OCI-LY7 (cell line): ENCODE results near the gene FANCD2. TPM values are rescaled to one million over a fixed set of nuclear protein-coding genes. Genes with fewer than 3 reads are reported as not detected.

Experiments used
- BruUV-seq: library from RNA; stranded (reverse); fragments of 400-500 nt; replicated peaks from 2 replicates; lab custom pipeline; 2021; lab: Mats Ljungman, UMichigan
- CTCF ChIA-PET: fragments of 300-600 bp; sonication (Branson Sonifier 250); formaldehyde crosslinking; loops from one replicate; lab custom pipeline; 2022; ENCODE audit warnings: antibody characterized with exemption; ENCODE audit not compliant: unreplicated experiment; lab: Charles Lee
- POLR2A ChIA-PET: fragments of 300-600 bp; sonication (Branson Sonifier 250); formaldehyde crosslinking; loops from one replicate; lab custom pipeline; 2022; ENCODE audit warnings: antibody characterized with exemption; lab: Charles Lee
- DNase-seq: peaks from one replicate; pipeline ENCODE4 v3.0.0-alpha.2; 2015; ENCODE audit warnings: low spot score
- H2AFZ ChIP-seq: fragments of 200-600 bp; sonication (generic), shearing (Covaris generic); 2 replicates; pipeline ENCODE4 v1.6.1; 2014; ENCODE audit warnings: mild to moderate bottlenecking, antibody characterized with exemption, low read length, moderate library complexity
- H3K27ac ChIP-seq: fragments of 200-600 bp; sonication (generic); 2 replicates; pipeline ENCODE4 v1.5.1; 2014; ENCODE audit warnings: mixed run types, low read depth, mild to moderate bottlenecking, moderate library complexity, low read length, inconsistent platforms; ENCODE audit not compliant: poor library complexity, severe bottlenecking
- H3K36me3 ChIP-seq: fragments of 200-600 bp; sonication (generic); 2 replicates; pipeline ENCODE4 v1.6.1; 2014; ENCODE audit warnings: mild to moderate bottlenecking, antibody characterized with exemption, low read length, moderate library complexity, mixed read lengths; ENCODE audit not compliant: insufficient read depth
- H3K4me1 ChIP-seq: fragments of 200-600 bp; sonication (generic); 2 replicates; pipeline ENCODE4 v1.5.1; 2014; ENCODE audit warnings: mild to moderate bottlenecking, low read length; ENCODE audit not compliant: insufficient read depth, poor library complexity, severe bottlenecking
- H3K4me2 ChIP-seq: fragments of 200-600 bp; sonication (generic); 2 replicates; pipeline ENCODE4 v1.6.1; 2014; ENCODE audit warnings: mild to moderate bottlenecking, low read length
- H3K4me3 ChIP-seq: fragments of 200-600 bp; sonication (generic); 2 replicates; pipeline ENCODE4 v1.5.1; 2014; ENCODE audit warnings: mild to moderate bottlenecking, low read depth, low read length; ENCODE audit not compliant: poor library complexity, severe bottlenecking
- H3K79me2 ChIP-seq: fragments of 200-600 bp; sonication (generic); 2 replicates; pipeline ENCODE4 v1.6.1; 2016; ENCODE audit warnings: low read depth, mild to moderate bottlenecking, low read length, moderate library complexity, mixed read lengths; ENCODE audit not compliant: insufficient read depth
- H3K9me2 ChIP-seq: fragments of 200-600 bp; sonication (generic); 2 replicates; pipeline ENCODE4 v1.6.1; 2016; ENCODE audit warnings: mild to moderate bottlenecking, low read length, mixed read lengths; ENCODE audit not compliant: insufficient read depth
- H3K9me3 ChIP-seq: fragments of 200-600 bp; sonication (generic); 2 replicates; pipeline ENCODE4 v1.6.1; 2014; ENCODE audit warnings: mild to moderate bottlenecking, mixed run types, low read length, mixed read lengths
- H4K20me1 ChIP-seq: fragments of 200-600 bp; sonication (generic); 2 replicates; pipeline ENCODE4 v1.6.1; 2014; ENCODE audit warnings: mild to moderate bottlenecking, antibody characterized with exemption, low read length, moderate library complexity, mixed read lengths; ENCODE audit not compliant: insufficient read depth
- EZH2phosphoT487 ChIP-seq: fragments of 200-600 bp; sonication (generic); IDR thresholded peaks from 2 replicates; pipeline ENCODE4 v1.6.1; 2018; ENCODE audit warnings: low read depth, borderline replicate concordance, mild to moderate bottlenecking, mixed run types, antibody characterized with exemption, low read length, moderate library complexity, mixed read lengths
- intact Hi-C: fragments of 100-400 bp; cut with micrococcal nuclease; formaldehyde crosslinking; loops from one replicate; pipeline ENCODE4 v1.10.0; 2022; ENCODE audit not compliant: unreplicated experiment
- total RNA-seq, 2 experiments: library from RNA; depleted of rRNA in 1 of 2; stranded (reverse); fragments of >200 nt in 1 of 2; shearing (Covaris generic) in 1 of 2; gene quantifications; 2 replicates each; pipeline ENCODE4 v1.2.3, GENCODE V29; 2014 to 2022
- TF ChIP-seq, protein P1 (sequence below): fragments of 200-600 bp; sonication (generic); conservative IDR thresholded peaks from 2 replicates; pipeline ENCODE4 v1.5.1; 2014; ENCODE audit warnings: mild to moderate bottlenecking, antibody characterized with exemption, low read length, moderate library complexity, mixed read lengths

Gene FANCD2
- total RNA-seq, 2 experiments from 2014 or later = 112 to 130 TPM

DNA sequence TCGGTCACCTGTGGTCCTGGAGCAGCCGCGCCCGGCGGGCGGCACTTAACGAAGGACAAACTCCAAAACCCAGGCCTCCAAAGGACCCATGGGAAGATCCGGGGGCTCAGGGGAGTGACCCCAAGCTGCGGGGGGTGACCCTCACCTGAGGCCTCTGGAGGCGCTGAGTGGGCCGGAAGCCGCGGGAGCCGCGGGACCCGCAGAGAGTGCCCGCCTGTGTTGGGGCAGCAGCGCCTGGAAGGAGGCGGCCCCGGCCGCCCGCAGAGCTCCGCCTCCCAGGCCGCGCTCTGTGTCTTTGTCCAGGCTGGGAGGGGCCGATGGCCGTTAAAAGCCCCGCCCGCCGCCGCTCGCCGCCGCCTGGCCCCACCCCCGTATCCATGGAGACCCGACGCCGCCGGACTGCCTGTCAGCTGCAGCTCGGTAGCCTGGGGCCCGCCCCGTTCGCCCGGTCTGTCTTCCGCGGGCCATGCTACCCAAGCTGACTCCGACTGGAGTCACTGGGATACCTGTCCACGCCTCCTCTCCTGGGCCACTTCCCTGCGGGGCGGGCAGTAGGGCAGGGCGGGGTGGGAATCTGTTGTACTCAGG is 15.3 kb upstream of the FANCD2 start:
- no peak overlapping the region for H2AFZ ChIP-seq
- H3K27ac ChIP-seq = no peak overlapping the region
- no peaks in the 10 kb centered on the region for H3K79me2 ChIP-seq
- H4K20me1 ChIP-seq = no peaks in the 10 kb centered on the region
- no TSS peak for BruUV-seq
- CTCF ChIA-PET = no interaction called here
- no peaks in the 10 kb centered on the region for H3K9me2 ChIP-seq
- POLR2A ChIA-PET = no interaction called here
- H3K4me2 ChIP-seq = peak overlapping the region; percentile 72
- H3K4me3 ChIP-seq = peak overlapping the region; percentile 51
- no peak for TF ChIP-seq EZH2phosphoT487
- TF ChIP-seq, protein P1, sequence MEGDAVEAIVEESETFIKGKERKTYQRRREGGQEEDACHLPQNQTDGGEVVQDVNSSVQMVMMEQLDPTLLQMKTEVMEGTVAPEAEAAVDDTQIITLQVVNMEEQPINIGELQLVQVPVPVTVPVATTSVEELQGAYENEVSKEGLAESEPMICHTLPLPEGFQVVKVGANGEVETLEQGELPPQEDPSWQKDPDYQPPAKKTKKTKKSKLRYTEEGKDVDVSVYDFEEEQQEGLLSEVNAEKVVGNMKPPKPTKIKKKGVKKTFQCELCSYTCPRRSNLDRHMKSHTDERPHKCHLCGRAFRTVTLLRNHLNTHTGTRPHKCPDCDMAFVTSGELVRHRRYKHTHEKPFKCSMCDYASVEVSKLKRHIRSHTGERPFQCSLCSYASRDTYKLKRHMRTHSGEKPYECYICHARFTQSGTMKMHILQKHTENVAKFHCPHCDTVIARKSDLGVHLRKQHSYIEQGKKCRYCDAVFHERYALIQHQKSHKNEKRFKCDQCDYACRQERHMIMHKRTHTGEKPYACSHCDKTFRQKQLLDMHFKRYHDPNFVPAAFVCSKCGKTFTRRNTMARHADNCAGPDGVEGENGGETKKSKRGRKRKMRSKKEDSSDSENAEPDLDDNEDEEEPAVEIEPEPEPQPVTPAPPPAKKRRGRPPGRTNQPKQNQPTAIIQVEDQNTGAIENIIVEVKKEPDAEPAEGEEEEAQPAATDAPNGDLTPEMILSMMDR = no peak
- peak; percentile 73 for DNase-seq
- H3K9me3 ChIP-seq = no peaks in the 10 kb centered on the region
- H3K4me1 ChIP-seq = peaks cover 23% of the 10 kb centered on the region
- intact Hi-C loops = no loop called here
- H3K36me3 ChIP-seq = no peaks in the 10 kb centered on the region; the same call in 1 of the 2 replicates

DNA sequence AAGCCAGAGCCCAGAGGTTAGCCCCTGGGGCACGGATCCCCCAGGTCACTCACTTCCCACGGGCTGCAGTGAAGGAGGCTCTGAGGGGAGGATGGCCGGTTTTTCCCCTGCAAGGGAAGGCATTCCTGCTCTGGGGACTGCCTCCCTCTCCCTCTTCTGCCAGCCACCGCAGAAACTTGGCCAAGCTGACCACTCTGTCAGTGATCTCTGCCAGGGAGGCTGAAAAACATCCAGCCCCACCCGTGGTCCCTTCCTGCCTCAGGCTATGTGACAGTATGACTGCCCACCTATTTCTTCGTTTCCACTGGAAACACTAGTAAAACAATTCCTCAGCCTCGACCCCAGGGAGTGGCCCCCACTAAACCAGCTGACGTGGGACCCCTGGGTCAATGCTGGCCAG is 14.6 kb upstream of the FANCD2 start:
- H3K4me2 ChIP-seq = peak overlapping the region; percentile 72; the same call in 1 of the 2 replicates
- H3K4me1 ChIP-seq = peaks cover 23% of the 10 kb centered on the region
- BruUV-seq = no TSS peak
- no peak for TF ChIP-seq EZH2phosphoT487
- TF ChIP-seq, protein P1 = no peak
- intact Hi-C loops = no loop called here
- no peak overlapping the region for H2AFZ ChIP-seq
- no peak overlapping the region for H3K27ac ChIP-seq
- H3K36me3 ChIP-seq = no peaks in the 10 kb centered on the region; the same call in 1 of the 2 replicates
- H3K4me3 ChIP-seq = no peak overlapping the region
- ChIA-PET POLR2A (no interaction called here), CTCF (no interaction called here)
- H3K79me2 ChIP-seq = no peaks in the 10 kb centered on the region
- no peak for DNase-seq
- no peaks in the 10 kb centered on the region for H3K9me3 ChIP-seq
- no peaks in the 10 kb centered on the region for H3K9me2 ChIP-seq
- no peaks in the 10 kb centered on the region for H4K20me1 ChIP-seq

DNA sequence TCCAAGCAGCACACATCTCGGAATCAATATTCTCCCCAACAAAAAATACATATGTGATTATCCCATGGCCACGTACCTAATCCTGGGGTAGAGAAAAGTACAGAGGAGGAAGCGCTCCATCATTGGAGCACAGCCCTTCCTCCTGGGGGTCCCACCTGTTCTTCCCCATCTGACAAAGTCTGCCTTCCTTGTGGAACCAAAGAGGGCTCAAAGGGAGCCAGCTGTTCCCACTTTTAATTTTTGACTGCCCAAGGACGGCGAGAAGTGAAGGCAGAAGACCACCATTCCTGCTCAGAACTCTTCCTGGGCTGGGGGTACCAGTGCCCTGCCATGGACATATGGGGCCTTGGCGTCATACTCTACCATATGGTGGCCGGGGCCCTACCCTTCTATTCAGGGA is 14.1 kb upstream of the FANCD2 start:
- H2AFZ ChIP-seq = no peak overlapping the region
- no peaks in the 10 kb centered on the region for H3K9me2 ChIP-seq
- ChIA-PET POLR2A (no interaction called here), CTCF (no interaction called here)
- no TSS peak for BruUV-seq
- H3K79me2 ChIP-seq = no peaks in the 10 kb centered on the region
- H3K4me1 ChIP-seq = peaks cover 23% of the 10 kb centered on the region
- intact Hi-C loops = no loop called here
- no peaks in the 10 kb centered on the region for H4K20me1 ChIP-seq
- H3K4me3 ChIP-seq = no peak overlapping the region
- DNase-seq = no peak
- H3K9me3 ChIP-seq = no peaks in the 10 kb centered on the region
- no peak overlapping the region for H3K27ac ChIP-seq
- TF ChIP-seq, protein P1 = no peak
- no peak for TF ChIP-seq EZH2phosphoT487
- peaks cover under 1% of the 10 kb centered on the region for H3K36me3 ChIP-seq
- no peak overlapping the region for H3K4me2 ChIP-seq
